CD14-positive monocyte (primary cell): ENCODE measurements around the gene CRYBG3. TPM values are rescaled to one million over a fixed set of nuclear protein-coding genes. Genes with fewer than 3 reads are reported as not detected.

Source experiments
- DNase-seq, 3 donors: peaks; one replicate each; pipeline ENCODE4 v3.0.0-alpha.2; 2011 to 2022
- H2AFZ ChIP-seq: 2 replicates; pipeline ENCODE4 v1.6.0; 2012; ENCODE audit warnings: mild to moderate bottlenecking, low read depth, low read length, inconsistent platforms; ENCODE audit not compliant: insufficient read depth, poor library complexity, severe bottlenecking
- H3K27ac ChIP-seq, 2 donors: 1 replicate in 1 of 2; 2 replicates in 1 of 2; pipeline ENCODE4 v1.5.1; 2012 to 2013; ENCODE audit warnings: low read length in 2 of 2, control low read depth in 1 of 2, inconsistent platforms in 1 of 2, low read depth in 1 of 2, mild to moderate bottlenecking in 1 of 2
- H3K27me3 ChIP-seq, 2 donors: one replicate each; pipeline versions ENCODE4 v1.6.0 to v1.6.1; 2011 to 2013; ENCODE audit warnings: low read length in 2 of 2; ENCODE audit not compliant: control insufficient read depth in 2 of 2, insufficient read depth in 2 of 2
- H3K36me3 ChIP-seq, 2 donors: replicated peaks in 1 of 2; 1 replicate in 1 of 2; 2 replicates in 1 of 2; pipeline versions ENCODE4 v1.5.1 to v1.6.1; 2012 to 2013; ENCODE audit warnings: low read length in 2 of 2, control low read depth in 1 of 2, inconsistent platforms in 1 of 2, mild to moderate bottlenecking in 1 of 2; ENCODE audit not compliant: insufficient read depth in 2 of 2, control insufficient read depth in 1 of 2
- H3K4me1 ChIP-seq, 2 donors: 1 replicate in 1 of 2; 2 replicates in 1 of 2; pipeline versions ENCODE4 v1.5.1 to v1.6.1; 2012 to 2013; ENCODE audit warnings: low read length in 2 of 2, control low read depth in 1 of 2, inconsistent platforms in 1 of 2, mild to moderate bottlenecking in 1 of 2, moderate library complexity in 1 of 2; ENCODE audit not compliant: insufficient read depth in 2 of 2, control insufficient read depth in 1 of 2
- H3K4me2 ChIP-seq: replicated peaks from 2 replicates; pipeline ENCODE3; 2012; ENCODE audit warnings: low read length, moderate library complexity, mild to moderate bottlenecking; ENCODE audit not compliant: poor library complexity, severe bottlenecking; ENCODE audit errors: extremely low read depth
- H3K4me3 ChIP-seq, 3 experiments: fragments of 200-600 bp in 1 of 3; sonication (generic) in 1 of 3; replicated peaks in 1 of 3; 1 replicate in 2 of 3; 2 replicates in 1 of 3; pipeline ENCODE4 v1.5.1; 2011 to 2013; ENCODE audit warnings: low read length in 3 of 3, mild to moderate bottlenecking in 3 of 3, control low read depth in 2 of 3, low read depth in 2 of 3, inconsistent platforms in 1 of 3, moderate library complexity in 1 of 3
- H3K79me2 ChIP-seq: 2 replicates; pipeline ENCODE4 v1.6.0; 2012; ENCODE audit warnings: mild to moderate bottlenecking, control low read depth, inconsistent platforms, low read length, moderate library complexity; ENCODE audit not compliant: insufficient read depth
- H3K9ac ChIP-seq: 2 replicates; pipeline ENCODE4 v1.6.0; 2017; ENCODE audit warnings: low read length, mild to moderate bottlenecking; ENCODE audit not compliant: insufficient read depth, poor library complexity, severe bottlenecking
- H3K9me3 ChIP-seq, 2 donors: replicated peaks in 1 of 2; 1 replicate in 1 of 2; 2 replicates in 1 of 2; pipeline versions ENCODE4 v1.5.1 to v1.6.1; 2012 to 2013; ENCODE audit warnings: low read length in 2 of 2, control low read depth in 1 of 2; ENCODE audit not compliant: control insufficient read depth in 1 of 2, insufficient read depth in 1 of 2
- H4K20me1 ChIP-seq: 2 replicates; pipeline ENCODE4 v1.6.0; 2012; ENCODE audit warnings: mild to moderate bottlenecking, low read length, control low read depth, moderate library complexity; ENCODE audit not compliant: insufficient read depth
- H3K27ac Mint-ChIP-seq, 7 donors: one replicate each; pipeline ENCODE4 v1.8.0; 2020; ENCODE audit warnings: mild to moderate bottlenecking in 7 of 7, mixed read lengths in 7 of 7, moderate library complexity in 6 of 7, inconsistent platforms in 2 of 7
- H3K27me3 Mint-ChIP-seq, 3 donors: one replicate each; pipeline ENCODE4 v1.8.0; 2021 to 2022; ENCODE audit warnings: low read depth in 3 of 3, mild to moderate bottlenecking in 3 of 3, mixed read lengths in 3 of 3, moderate library complexity in 3 of 3, inconsistent platforms in 1 of 3
- H3K36me3 Mint-ChIP-seq, 2 donors: one replicate each; pipeline ENCODE4 v1.8.0; 2020; ENCODE audit warnings: mixed read lengths in 2 of 2, inconsistent platforms in 1 of 2, mild to moderate bottlenecking in 1 of 2
- H3K4me1 Mint-ChIP-seq: one replicate; pipeline ENCODE4 v1.8.0; 2020; ENCODE audit warnings: mild to moderate bottlenecking, mixed read lengths
- H3K4me3 Mint-ChIP-seq, 2 donors: one replicate each; pipeline ENCODE4 v1.8.0; 2020; ENCODE audit warnings: mild to moderate bottlenecking in 2 of 2, mixed read lengths in 2 of 2, moderate library complexity in 1 of 2
- H3K9me3 Mint-ChIP-seq, 7 donors: one replicate each; pipeline ENCODE4 v1.8.0; 2020 to 2022; ENCODE audit warnings: mixed read lengths in 7 of 7, mild to moderate bottlenecking in 6 of 7, moderate library complexity in 6 of 7, inconsistent platforms in 2 of 7
- WGBS: methylation state at CpG from one replicate; pipeline ENCODE4 v1.1.5; 2013; ENCODE audit warnings: missing lambda C conversion rate; ENCODE audit not compliant: insufficient coverage; 5-methylcytosine and 5-hydroxymethylcytosine counted together
- intact Hi-C, 2 donors: fragments of 100-400 bp; cut with micrococcal nuclease; formaldehyde crosslinking; loops; one replicate each; pipeline versions ENCODE4 v1.15.0 to v1.15.1; 2023
- polyA plus RNA-seq, 3 donors: library from polyadenylated mRNA; depleted of rRNA in 1 of 3; unstranded in 2 of 3; stranded (reverse) in 1 of 3; fragments of 300-500 nt in 2 of 3; fragments of >200 nt in 1 of 3; fragmentation: Illumina TruSeq in 2 of 3; gene quantifications; 1 replicate in 2 of 3; 2 replicates in 1 of 3; pipeline ENCODE4 v1.2.3, GENCODE V29; 2012 to 2021
- TF ChIP-seq, protein P1 (sequence below): fragments of 200-600 bp; IDR thresholded peaks from one replicate; pipeline ENCODE4 v1.8.0; 2022; ENCODE audit warnings: antibody characterized with exemption, mild to moderate bottlenecking

CRYBG3 gene
- polyA plus RNA-seq, 3 donors, result 2.3 to 6.8 (median 5.3) TPM

GRCh38 chr3:97816811-97817210, 5.0 kb upstream of the CRYBG3 start:
- Mint-ChIP-seq H3K9me3 (peaks cover 0 to 3% (median 0%) of the 10 kb centered on the region in 7 donors), H3K4me1 (peaks cover 9% of the 10 kb centered on the region), H3K36me3 (no peaks in the 10 kb centered on the region), H3K4me3 (no peak overlapping the region), H3K27me3 (peaks cover 14 to 22% (median 20%) of the 10 kb centered on the region in 3 donors), H3K27ac (no peak overlapping the region)
- peaks cover 4 to 25% of the 10 kb centered on the region in 2 donors for H3K27me3 ChIP-seq
- H3K4me1 ChIP-seq, result peaks cover 6 to 11% of the 10 kb centered on the region in 2 donors
- H3K36me3 ChIP-seq, result no peaks in the 10 kb centered on the region
- no peak overlapping the region for H3K4me2 ChIP-seq
- no CpG with 5 or more reads among the region's 2 CpGs for WGBS
- H4K20me1 ChIP-seq, result no peaks in the 10 kb centered on the region
- TF ChIP-seq, protein P1, sequence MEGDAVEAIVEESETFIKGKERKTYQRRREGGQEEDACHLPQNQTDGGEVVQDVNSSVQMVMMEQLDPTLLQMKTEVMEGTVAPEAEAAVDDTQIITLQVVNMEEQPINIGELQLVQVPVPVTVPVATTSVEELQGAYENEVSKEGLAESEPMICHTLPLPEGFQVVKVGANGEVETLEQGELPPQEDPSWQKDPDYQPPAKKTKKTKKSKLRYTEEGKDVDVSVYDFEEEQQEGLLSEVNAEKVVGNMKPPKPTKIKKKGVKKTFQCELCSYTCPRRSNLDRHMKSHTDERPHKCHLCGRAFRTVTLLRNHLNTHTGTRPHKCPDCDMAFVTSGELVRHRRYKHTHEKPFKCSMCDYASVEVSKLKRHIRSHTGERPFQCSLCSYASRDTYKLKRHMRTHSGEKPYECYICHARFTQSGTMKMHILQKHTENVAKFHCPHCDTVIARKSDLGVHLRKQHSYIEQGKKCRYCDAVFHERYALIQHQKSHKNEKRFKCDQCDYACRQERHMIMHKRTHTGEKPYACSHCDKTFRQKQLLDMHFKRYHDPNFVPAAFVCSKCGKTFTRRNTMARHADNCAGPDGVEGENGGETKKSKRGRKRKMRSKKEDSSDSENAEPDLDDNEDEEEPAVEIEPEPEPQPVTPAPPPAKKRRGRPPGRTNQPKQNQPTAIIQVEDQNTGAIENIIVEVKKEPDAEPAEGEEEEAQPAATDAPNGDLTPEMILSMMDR, result no peak
- DNase-seq, result no peak
- H3K27ac ChIP-seq, result no peak overlapping the region
- no peak overlapping the region for H3K9ac ChIP-seq
- no peaks in the 10 kb centered on the region for H3K9me3 ChIP-seq
- H2AFZ ChIP-seq, result no peak overlapping the region
- intact Hi-C loops, result no loop called here
- H3K79me2 ChIP-seq, result no peaks in the 10 kb centered on the region
- H3K4me3 ChIP-seq, result no peak overlapping the region

- Mint-ChIP-seq H3K9me3 (peaks cover 0 to 3% (median 0%) of the 10 kb centered on the region in 7 donors), H3K4me3 (no peak overlapping the region), H3K27me3 (peaks cover 14 to 22% (median 20%) of the 10 kb centered on the region in 3 donors), H3K36me3 (no peaks in the 10 kb centered on the region), H3K27ac (no peak overlapping the region), H3K4me1 (peaks cover 15% of the 10 kb centered on the region)
- H3K27me3 ChIP-seq, result peaks cover 4 to 25% of the 10 kb centered on the region in 2 donors
- DNase-seq, result no peak
- intact Hi-C loops, result no loop called here
- no peak overlapping the region for H3K4me3 ChIP-seq
- H3K36me3 ChIP-seq, result no peaks in the 10 kb centered on the region
- no peaks in the 10 kb centered on the region for H3K9me3 ChIP-seq
- H3K9ac ChIP-seq, result no peak overlapping the region
- peaks cover 5% of the 10 kb centered on the region for H3K79me2 ChIP-seq
- H3K4me1 ChIP-seq, result peaks cover 11 to 18% of the 10 kb centered on the region in 2 donors
- peaks cover 4% of the 10 kb centered on the region for H4K20me1 ChIP-seq
- H3K27ac ChIP-seq, result no peak overlapping the region
- no CpG with 5 or more reads among the region's 3 CpGs for WGBS
- H2AFZ ChIP-seq, result no peak overlapping the region
- H3K4me2 ChIP-seq, result no peak overlapping the region
- TF ChIP-seq, protein P1, result no peak
Measured at GRCh38 chr3:97817965-97818364, 3.8 kb upstream of the CRYBG3 start.
